HCEC 1CT (cell line): ENCODE results near the gene CELSR2.
"Not testable (repeated sequence)": the region's sequence is repeated elsewhere in the genome, so short reads cannot be mapped to it uniquely, and the experiment has no call there.

ENCODE experiments used
- DNase-seq: peaks from one replicate; pipeline ENCODE4 v3.0.0-alpha.2; 2017

CELSR2 gene

GRCh38 chr1:109248797-109249629, at the start of gene CELSR2:
TSS of gene CELSR2 (plus strand) at chr1:109249539. CDS start at chr1:109250080, 541 bp downstream.
- DNase-seq, result peak; percentile 29

GRCh38 chr1:109199710-109200109, 49.6 kb upstream of the CELSR2 start:
- DNase-seq, result no peak

- DNase-seq, result peak; percentile 83
Measured at GRCh38 chr1:109201123-109201703, 48.1 kb upstream of the CELSR2 start.

- no peak for DNase-seq
Measured at GRCh38 chr1:109204484-109204883, 44.9 kb upstream of the CELSR2 start.

GRCh38 chr1:109206339-109206738, 43.0 kb upstream of the CELSR2 start:
- DNase-seq, result no peak

DNA sequence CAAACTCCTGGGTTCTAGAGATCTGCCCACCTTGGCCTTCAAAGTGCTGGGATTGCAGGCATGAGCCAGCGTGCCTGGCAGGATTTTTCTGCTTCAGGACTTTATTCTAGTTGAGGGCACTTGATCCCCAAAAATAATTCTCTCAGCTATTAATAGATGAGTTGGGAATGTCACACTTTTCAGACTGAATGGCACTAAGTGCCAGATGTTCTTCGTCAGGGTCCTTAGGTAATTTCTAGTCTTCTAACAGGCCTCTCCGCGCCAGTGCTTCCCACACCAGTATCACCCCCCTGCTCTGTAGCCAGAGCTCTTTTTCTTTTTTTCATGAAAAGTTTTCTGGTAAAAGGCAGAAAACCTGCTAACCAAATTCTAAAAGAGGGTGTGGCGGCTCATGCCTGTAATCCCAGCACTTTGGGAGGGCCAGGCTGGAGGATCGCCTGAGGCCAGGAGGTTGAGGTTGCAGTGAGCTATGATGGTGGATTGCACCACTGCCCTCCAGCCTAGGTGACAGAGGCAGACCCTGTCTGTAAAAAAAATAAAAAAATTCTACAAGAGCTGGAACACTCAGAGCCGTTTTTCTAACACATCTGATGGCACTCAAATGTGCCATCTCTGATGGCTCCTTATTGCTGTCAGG, 41.8 kb upstream of the CELSR2 start:
- DNase-seq, result no peak

DNA sequence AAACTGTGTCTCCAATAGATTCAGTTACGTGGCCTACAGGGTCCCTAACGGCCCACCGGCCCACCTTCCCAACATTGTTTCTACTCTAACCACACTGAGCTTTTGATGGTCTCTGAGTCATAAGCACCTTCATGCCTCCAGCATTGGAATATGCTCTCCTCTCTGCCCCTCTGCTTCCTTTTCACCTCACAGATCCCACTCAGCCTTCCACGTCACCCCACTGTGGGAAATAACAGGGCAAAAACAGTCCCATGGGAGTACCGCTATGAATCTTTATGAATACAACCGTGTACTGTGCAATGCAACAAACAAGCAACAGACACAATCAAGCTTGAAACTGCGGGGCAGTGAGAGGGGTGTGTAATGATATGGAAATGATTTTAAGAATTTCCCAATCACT, 40.9 kb upstream of the CELSR2 start:
- DNase-seq, result no peak

DNA sequence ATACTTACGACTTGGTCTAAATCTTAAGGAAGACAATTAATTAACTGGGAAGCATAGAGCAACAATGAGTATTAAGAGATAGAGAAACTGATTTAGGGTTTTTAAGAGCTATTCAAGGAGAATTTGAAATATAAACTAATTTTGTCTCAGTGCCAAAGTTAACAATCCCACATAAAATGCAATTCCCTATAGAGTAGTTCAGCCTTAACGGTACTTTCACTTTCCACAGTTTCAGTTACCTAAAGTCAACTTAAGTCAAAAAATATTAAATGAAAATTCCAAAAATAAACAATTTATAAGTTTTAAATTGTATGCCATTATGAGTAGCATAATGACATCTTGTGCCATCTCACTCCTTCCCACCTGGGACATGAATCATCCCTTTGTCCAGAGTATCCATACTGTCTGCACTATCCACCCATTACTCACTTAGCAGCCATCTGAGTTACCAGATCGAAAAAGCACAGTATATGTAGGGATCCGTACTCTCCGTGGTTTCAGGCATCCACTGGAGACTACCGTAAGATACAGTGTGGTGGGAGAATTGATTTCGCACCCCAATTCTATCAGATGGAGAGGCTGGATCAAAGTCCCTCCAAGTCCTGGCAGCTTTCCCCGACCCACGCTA, 40.4 kb upstream of the CELSR2 start:
- no peak for DNase-seq

GRCh38 chr1:109210058-109210457, 39.3 kb upstream of the CELSR2 start:
- DNase-seq, result no peak

DNA sequence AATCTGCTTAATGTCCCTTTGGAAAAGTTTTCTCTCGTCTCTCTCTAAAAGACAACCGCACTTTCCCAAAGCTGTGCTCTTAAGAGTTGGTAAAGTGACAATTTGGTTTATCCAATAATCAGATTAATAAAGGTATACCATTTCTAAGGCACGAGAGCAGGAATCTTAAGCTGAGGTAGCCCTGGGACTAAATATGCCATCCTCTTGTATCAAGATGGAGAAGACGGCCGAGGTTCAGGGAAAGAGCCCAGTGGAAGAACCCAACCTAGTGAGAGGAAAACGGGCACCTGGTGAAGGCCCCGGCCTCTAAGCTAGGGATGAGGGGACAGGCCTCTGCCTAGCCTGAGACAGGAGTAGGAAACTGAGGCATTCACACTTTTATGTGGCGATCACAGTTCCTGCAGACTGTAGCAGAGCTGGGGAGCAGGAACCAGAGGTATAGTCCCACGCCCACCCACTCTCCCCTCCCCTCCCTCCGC, 36.0 kb upstream of the CELSR2 start:
- DNase-seq, result no peak

GRCh38 chr1:109213824-109214693, 35.3 kb upstream of the CELSR2 start, which contains the start of gene SARS1:
TSS of gene SARS1 (plus strand) at chr1:109213918. CDS start at chr1:109213993, 75 bp downstream.
- peak; percentile 83 for DNase-seq

- peak; percentile 78 for DNase-seq
Measured at GRCh38 chr1:109214695-109215623, 34.4 kb upstream of the CELSR2 start.

DNA sequence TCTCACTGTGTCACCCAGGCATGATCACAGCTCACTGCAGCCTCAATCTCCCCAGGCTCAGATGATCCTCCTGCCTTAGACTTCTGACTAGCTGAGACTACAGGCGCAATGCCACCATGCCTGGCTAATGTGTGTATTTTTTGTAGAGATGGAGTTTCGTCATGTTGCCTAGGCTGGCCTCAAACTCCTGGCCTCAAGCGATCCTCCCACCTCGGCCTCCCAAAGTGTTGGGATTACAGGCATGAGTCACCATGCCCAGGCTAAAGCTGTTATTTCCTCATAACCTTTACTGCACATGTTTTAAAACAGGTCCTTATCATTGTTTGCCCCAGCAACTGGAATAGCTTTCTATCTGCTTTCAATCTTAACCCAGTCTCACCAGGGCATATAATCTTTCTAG, 32.7 kb upstream of the CELSR2 start:
- no peak for DNase-seq

GRCh38 chr1:109218516-109218915, 30.8 kb upstream of the CELSR2 start:
- DNase-seq, result no peak

GRCh38 chr1:109221201-109221600, 28.1 kb upstream of the CELSR2 start:
- not testable (repeated sequence) for DNase-seq

DNA sequence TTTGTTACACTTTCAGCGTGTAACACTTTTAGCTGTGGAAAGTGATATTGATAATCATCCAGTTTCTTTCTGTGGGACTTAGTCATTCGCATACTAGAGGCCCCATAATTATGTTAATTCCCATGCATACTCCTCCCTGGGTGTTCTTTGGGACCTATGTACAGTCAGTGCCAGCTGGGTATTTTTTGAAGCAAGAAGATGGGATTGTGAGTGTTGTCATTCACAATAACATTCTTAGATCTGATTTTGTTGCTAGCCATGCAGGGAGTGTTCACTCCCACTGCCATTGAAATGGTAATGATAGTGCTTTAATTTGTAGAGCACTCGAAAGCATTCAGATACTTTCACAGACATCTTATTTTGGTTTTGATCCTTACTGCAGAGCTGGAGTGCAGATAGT, 24.0 kb upstream of the CELSR2 start:
- no peak for DNase-seq

DNA sequence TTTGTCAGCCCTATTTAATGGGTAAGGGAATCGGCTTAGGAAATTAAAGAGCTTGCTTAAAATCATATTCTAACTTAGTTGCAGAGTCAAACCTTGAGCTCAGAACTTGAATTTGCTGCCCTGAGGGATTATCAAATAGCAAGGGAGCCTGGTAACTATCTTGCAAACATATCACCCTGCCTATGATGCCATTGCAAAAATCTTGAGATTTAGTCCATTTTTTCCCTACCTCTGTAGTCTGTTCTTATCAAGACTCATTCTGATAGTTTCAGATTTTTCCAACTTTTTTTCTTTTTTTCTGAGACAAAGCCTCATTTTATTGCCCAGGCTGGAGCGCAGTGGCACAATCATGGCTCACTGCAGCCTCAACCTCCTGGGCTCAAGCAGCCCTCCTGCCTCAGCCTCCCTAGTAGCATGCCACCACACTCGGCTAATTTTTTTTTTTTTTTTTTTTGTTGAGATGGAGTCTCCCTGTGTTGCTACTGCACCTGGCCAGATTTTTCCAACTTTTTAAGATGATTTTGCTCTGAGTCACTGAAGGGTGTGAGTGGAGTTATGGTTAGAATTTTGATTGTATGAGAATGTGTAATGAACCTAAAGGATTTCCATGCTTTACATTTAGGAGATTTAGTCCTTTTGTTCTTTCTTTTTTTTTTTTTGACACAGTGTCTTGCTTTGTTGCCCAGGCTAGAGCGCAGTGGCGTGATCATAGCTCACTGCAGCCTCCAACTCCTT, 23.5 kb upstream of the CELSR2 start:
- no peak for DNase-seq

DNA sequence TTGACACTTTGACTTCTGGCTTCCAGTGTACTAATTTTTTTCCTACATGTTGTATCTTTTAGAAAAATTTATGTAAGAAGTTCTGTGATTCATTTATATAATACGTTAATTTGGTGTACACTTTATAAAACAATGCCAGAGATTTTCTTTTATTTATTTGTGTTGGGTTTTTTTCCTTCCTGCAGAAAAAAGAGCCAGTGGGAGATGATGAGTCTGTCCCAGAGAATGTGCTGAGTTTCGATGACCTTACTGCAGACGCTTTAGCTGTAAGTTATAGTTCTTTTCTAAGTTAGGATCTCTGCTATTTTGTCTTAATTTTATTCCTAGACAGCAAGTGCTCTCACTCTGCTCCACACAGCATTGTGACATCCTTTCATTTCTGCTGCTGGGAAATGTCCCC, 21.2 kb upstream of the CELSR2 start:
- DNase-seq, result no peak

DNA sequence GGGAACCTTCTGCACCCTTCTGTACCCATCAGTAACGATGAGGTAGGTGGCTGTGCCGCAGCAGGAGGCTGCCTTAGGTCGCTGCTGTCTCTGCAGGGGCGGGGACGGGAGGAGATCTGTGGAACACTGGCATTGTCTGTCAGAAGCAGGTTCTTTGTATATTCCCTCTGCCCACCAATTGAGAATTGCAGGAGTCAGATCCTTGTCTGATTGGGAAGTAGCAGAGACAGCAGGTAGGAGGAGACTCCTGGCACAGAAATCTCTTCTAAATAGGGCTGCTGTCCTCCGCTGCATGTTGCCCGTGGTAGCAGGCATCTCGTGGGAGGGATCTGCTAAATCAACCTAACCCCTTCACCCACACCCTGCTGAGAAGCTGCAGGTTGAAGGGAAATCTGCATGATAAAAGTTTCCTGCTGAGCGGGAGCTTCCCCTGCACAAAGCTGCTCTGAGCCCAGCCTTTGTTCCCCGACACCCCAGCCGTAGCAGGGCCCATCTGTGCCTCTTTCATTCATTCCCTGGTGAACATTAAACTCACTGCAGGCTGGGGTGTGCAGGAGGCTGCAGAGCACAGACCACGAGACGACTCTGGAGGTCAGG, 19.7 kb upstream of the CELSR2 start:
- no peak for DNase-seq

- no peak for DNase-seq
Measured at GRCh38 chr1:109231066-109231465, 18.3 kb upstream of the CELSR2 start.
